Keratinocyte (primary cell): ENCODE measurements around the gene PITPNM3. TPM values are rescaled to one million over a fixed set of nuclear protein-coding genes. Genes with fewer than 3 reads are reported as not detected.

Source experiments
- DNase-seq: peaks from one replicate; pipeline ENCODE4 v3.0.0-alpha.2; 2011; ENCODE audit warnings: low read depth, missing footprints, low spot score
- FAIRE-seq: peaks from 2 replicates; lab custom pipeline; 2011; peaks lifted over from hg19 to GRCh38; lab: Jason Lieb, UNC
- H2AFZ ChIP-seq: 2 replicates; pipeline ENCODE4 v1.6.0; 2012; ENCODE audit warnings: low read length, control low read depth, inconsistent platforms; ENCODE audit not compliant: control insufficient read depth
- H3K27ac ChIP-seq: 2 replicates; pipeline ENCODE4 v1.5.1; 2011; ENCODE audit warnings: low read length; ENCODE audit not compliant: control insufficient read depth, insufficient read depth
- H3K27me3 ChIP-seq: 3 replicates; pipeline ENCODE4 v1.6.0; 2011; ENCODE audit warnings: low read length; ENCODE audit not compliant: control insufficient read depth, insufficient read depth; ENCODE audit errors: extremely low read depth
- H3K36me3 ChIP-seq, 2 experiments: 2 replicates in 1 of 2; 3 replicates in 1 of 2; pipeline ENCODE4 v1.5.1; 2011; ENCODE audit warnings: low read length in 2 of 2, mild to moderate bottlenecking in 1 of 2; ENCODE audit not compliant: control insufficient read depth in 2 of 2, insufficient read depth in 2 of 2; ENCODE audit errors: extremely low read depth in 1 of 2
- H3K4me1 ChIP-seq: 3 replicates; pipeline ENCODE4 v1.5.1; 2011; ENCODE audit warnings: low read length; ENCODE audit not compliant: control insufficient read depth, insufficient read depth; ENCODE audit errors: extremely low read depth
- H3K4me2 ChIP-seq: 3 replicates; pipeline ENCODE4 v1.6.0; 2011; ENCODE audit warnings: low read depth, low read length; ENCODE audit not compliant: control insufficient read depth, insufficient read depth; ENCODE audit errors: extremely low read depth
- H3K4me3 ChIP-seq, 3 experiments: fragments of 200-600 bp in 1 of 3; sonication (generic) in 1 of 3; 2 replicates in 2 of 3; 3 replicates in 1 of 3; pipeline ENCODE4 v1.5.1; 2011 to 2016; ENCODE audit warnings: low read length in 3 of 3, mild to moderate bottlenecking in 3 of 3, control low read depth in 2 of 3, inconsistent platforms in 1 of 3, low read depth in 1 of 3, mixed read lengths in 1 of 3, mixed run types in 1 of 3, moderate library complexity in 1 of 3; ENCODE audit not compliant: control insufficient read depth in 2 of 3, insufficient read depth in 2 of 3; ENCODE audit errors: extremely low read depth in 1 of 3
- H3K79me2 ChIP-seq: 2 replicates; pipeline ENCODE4 v1.6.0; 2012; ENCODE audit warnings: low read length; ENCODE audit not compliant: control insufficient read depth, insufficient read depth
- H3K9ac ChIP-seq: 3 replicates; pipeline ENCODE4 v1.6.0; 2011; ENCODE audit warnings: low read length; ENCODE audit not compliant: control insufficient read depth, insufficient read depth; ENCODE audit errors: extremely low read depth
- H3K9me1 ChIP-seq: 3 replicates; pipeline ENCODE4 v1.6.0; 2011; ENCODE audit warnings: low read length; ENCODE audit not compliant: control insufficient read depth, insufficient read depth; ENCODE audit errors: extremely low read depth
- H3K9me3 ChIP-seq: 2 replicates; pipeline ENCODE4 v1.5.1; 2012; ENCODE audit warnings: low read depth, low read length; ENCODE audit not compliant: control insufficient read depth
- H4K20me1 ChIP-seq: 3 replicates; pipeline ENCODE4 v1.6.0; 2011; ENCODE audit warnings: low read length; ENCODE audit not compliant: control insufficient read depth, insufficient read depth; ENCODE audit errors: extremely low read depth
- CTCF ChIP-seq, 3 experiments: IDR thresholded peaks in 1 of 3; conservative IDR thresholded peaks in 1 of 3; optimal IDR thresholded peaks in 1 of 3; 2 replicates in 2 of 3; 3 replicates in 1 of 3; pipeline versions ENCODE3 to v1.5.1; 2011; ENCODE audit warnings: low read length in 3 of 3, mild to moderate bottlenecking in 3 of 3, moderate library complexity in 2 of 3, control low read depth in 1 of 3, inconsistent platforms in 1 of 3; ENCODE audit not compliant: insufficient read depth in 2 of 3; ENCODE audit errors: extremely low read depth in 1 of 3
- EZH2 ChIP-seq: IDR thresholded peaks from one replicate; pipeline ENCODE4 v1.6.1; 2012; ENCODE audit warnings: inconsistent platforms, mild to moderate bottlenecking, low read length, moderate library complexity
- dilution Hi-C: fragments of 300-500 bp; cut with MboI; formaldehyde crosslinking; loops from one replicate; pipeline ENCODE4 v1.7.0; 2020; ENCODE audit warnings: low sequenced_read_pairs; ENCODE audit not compliant: extremely low pct_ligation_motif_present
- polyA plus RNA-seq, 5 experiments: library from polyadenylated mRNA; depleted of rRNA in 3 of 5; stranded (reverse) in 3 of 5; stranded (forward) in 1 of 5; unstranded in 1 of 5; fragments of >200 nt; gene quantifications; 1 replicate in 1 of 5; 2 replicates in 3 of 5; 3 replicates in 1 of 5; pipeline versions ENCODE4 v1.2.1 to v1.2.3, GENCODE V29; 2011 to 2012; ENCODE audit warnings: missing spikeins in 2 of 5, low read depth in 1 of 5, low replicate concordance in 1 of 5

PITPNM3 gene
- polyA plus RNA-seq, 1 donor (not counting 4 experiments of a cell fraction or from before 2014, with no cell fraction given), result 7.7 TPM

GRCh38 chr17:6456321-6456720, 100.0 kb downstream of the PITPNM3 start:
- H3K36me3 ChIP-seq, result peaks cover 0 to 2% of the 10 kb centered on the region in 2 experiments
- H3K4me3 ChIP-seq, result no peak overlapping the region
- H3K27me3 ChIP-seq, result no peaks in the 10 kb centered on the region
- no peak overlapping the region for H3K9ac ChIP-seq
- H3K9me3 ChIP-seq, result no peaks in the 10 kb centered on the region
- dilution Hi-C loops, result no loop called here
- H3K9me1 ChIP-seq, result no peaks in the 10 kb centered on the region
- no peak overlapping the region for H3K27ac ChIP-seq
- peaks cover 3% of the 10 kb centered on the region for H3K4me1 ChIP-seq
- no peak overlapping the region for H2AFZ ChIP-seq
- no peaks in the 10 kb centered on the region for H4K20me1 ChIP-seq
- H3K79me2 ChIP-seq, result no peaks in the 10 kb centered on the region
- TF ChIP-seq CTCF (optimal IDR thresholded peaks at IDR 0.05 in 1 of 3, IDR thresholded peaks at IDR 0.05 in 1 of 3, conservative IDR thresholded peaks at IDR 0.05 in 1 of 3; ENCODE audit: extremely low read depth in 1 of 3, insufficient read depth in 2 of 3, low read length in 3 of 3), result no peak
- TF ChIP-seq EZH2, result no peak
- FAIRE-seq, result no peak
- no peak for DNase-seq
- H3K4me2 ChIP-seq, result no peak overlapping the region

- Histone ChIP-seq H4K20me1 (no peaks in the 10 kb centered on the region), H3K4me3 (no peak overlapping the region)
- TF ChIP-seq CTCF (optimal IDR thresholded peaks at IDR 0.05 in 1 of 3, IDR thresholded peaks at IDR 0.05 in 1 of 3, conservative IDR thresholded peaks at IDR 0.05 in 1 of 3; ENCODE audit: extremely low read depth in 1 of 3, insufficient read depth in 2 of 3, low read length in 3 of 3) (no peak), EZH2 (no peak)
Measured at GRCh38 chr17:6455321-6455705, 101.0 kb downstream of the PITPNM3 start.

More at GRCh38 chr17:6455321-6455705, 101.0 kb downstream of the PITPNM3 start:
- DNase-seq (peak; percentile 11), FAIRE-seq (no peak)
- Histone ChIP-seq H3K9me3 (no peaks in the 10 kb centered on the region), H3K36me3 (peaks cover 0 to 2% of the 10 kb centered on the region in 2 experiments), H3K9me1 (no peaks in the 10 kb centered on the region), H2AFZ (no peak overlapping the region), H3K79me2 (no peaks in the 10 kb centered on the region), H3K27ac (no peak overlapping the region), H3K9ac (no peak overlapping the region), H3K27me3 (no peaks in the 10 kb centered on the region), H3K4me2 (no peak overlapping the region), H3K4me1 (peaks cover 3% of the 10 kb centered on the region)
- dilution Hi-C loops, result no loop called here
